Kasumi-1 (cell line): Measurements from ENCODE around the gene FRMD4A.

Experiments
- DNase-seq, 2 experiments: peaks; one replicate each; lab custom pipeline; 2025; lab: John Stamatoyannopoulos, UW

Gene FRMD4A

DNA sequence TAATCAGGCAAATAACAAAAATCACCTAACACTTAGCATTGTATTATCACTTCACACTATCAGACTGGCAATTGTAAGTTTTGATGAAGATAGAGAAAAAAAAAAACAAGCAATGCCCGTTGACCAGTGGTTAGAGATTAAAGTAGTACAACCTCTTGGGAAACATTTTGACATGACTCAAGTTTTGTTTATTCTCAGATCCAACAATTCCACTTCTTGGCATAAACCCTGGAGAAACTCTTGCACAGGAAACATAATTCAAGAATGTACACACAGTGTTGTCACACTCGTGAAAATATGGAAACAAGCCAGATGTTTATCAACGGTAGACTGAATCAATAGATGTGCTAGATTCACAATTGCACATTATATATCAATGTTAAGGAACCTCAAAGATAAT, 37.2 kb downstream of the FRMD4A start:
- no peak for DNase-seq

DNA sequence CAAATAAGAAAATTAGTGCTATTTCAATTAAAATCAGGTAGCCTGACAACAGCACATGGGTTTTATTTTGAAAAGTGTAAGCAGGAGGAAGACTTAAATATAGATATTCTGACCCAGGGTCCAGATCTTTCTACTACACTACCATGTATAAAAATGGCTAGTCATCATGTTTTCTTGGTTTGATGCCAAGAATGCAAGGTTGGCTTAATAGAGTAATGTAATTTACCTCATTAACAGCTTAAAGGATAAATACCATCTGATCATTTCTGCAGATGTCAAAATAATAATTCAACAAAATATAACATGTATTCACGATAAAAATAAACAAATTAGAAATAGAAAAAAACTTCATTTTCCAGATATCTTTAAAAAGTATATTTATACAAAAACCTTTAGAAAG, 39.4 kb downstream of the FRMD4A start:
- no peak for DNase-seq

DNA sequence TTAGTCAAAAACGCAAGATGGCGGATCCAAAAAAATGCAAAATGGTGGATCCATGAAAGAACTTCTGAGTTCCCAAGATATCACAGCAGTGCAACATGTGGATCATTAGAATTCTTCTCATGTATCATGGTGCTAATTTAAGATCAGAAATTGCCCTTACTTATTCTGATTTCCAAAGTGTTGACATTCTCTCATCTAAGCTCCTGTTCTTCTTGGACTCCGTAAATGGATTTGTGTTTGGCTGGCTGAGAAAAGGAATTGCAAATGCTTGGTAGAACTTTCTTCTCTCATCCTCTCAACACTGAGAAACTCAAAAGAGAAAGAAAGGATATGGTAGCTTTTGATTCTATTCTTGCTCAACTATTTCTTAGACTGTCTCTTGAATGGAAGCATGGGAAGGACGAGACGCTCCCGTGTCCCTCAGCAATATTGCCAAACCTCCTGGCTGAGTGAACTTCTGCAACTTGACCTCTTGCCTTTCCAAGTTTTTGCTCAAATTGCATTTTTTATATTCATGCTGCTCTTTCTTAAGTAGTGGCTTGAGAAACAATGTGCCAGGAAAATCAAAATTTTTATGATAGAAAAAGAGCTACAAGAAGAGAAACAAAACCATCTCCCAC, 44.7 kb downstream of the FRMD4A start:
- no peak for DNase-seq

DNA sequence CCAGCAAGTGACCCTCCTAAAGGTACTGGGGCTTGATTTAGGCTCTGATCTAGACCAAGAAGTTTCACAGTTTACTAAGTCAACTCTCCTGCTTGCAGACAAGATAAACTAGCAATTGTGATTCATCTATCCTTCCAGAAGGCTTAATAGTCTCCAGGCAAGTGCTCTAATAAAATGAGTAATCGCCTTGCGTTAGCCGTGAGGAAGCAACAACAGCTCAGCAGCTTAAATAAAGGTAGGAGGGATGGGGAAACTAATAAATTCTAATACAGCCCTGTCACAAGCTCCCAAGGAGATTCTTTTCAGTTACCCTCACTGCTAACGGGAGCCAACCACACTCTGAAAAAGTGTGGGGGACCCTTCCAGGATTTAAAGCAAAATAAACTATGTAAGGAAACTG, 48.4 kb downstream of the FRMD4A start:
- no peak for DNase-seq

DNA sequence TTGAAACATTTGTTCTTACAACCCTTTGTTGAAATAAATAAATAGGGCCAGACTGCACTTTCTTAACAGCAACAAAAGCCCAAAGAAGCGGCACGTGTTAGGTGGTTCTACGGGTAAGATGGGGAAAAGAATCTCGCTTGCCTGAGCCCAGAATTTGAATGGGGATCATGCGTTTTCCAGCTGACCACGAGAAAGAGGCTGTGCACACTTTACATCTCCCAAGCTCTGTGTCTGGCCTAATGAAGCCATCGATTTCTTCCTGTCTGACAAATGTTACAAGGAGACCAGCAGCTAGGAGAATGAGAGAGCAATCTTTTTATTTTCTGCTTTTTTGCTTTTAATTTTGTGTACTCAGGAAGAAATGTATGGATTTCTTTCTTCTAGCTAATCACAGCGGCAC, 52.2 kb downstream of the FRMD4A start:
- DNase-seq, result no peak

DNA sequence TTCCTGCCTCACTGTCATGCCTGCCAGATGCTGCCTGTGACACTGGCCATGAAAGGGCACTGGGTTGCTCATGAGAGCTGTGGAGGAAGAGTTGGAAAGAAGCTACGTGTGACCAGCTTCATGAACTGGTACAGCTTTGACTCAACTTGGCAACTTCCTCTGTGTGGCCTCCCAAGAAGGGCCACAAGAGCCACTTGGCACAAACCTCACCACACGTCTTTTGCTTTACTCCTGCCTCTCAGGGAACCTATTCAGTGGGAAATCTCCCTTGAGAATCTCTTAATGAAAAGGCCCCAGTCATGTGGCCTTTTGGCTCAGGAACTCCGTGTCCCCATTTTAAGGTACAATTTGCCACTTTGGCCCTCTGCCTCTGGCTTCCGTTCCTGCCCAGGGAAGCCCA, 54.5 kb downstream of the FRMD4A start:
- no peak for DNase-seq

DNA sequence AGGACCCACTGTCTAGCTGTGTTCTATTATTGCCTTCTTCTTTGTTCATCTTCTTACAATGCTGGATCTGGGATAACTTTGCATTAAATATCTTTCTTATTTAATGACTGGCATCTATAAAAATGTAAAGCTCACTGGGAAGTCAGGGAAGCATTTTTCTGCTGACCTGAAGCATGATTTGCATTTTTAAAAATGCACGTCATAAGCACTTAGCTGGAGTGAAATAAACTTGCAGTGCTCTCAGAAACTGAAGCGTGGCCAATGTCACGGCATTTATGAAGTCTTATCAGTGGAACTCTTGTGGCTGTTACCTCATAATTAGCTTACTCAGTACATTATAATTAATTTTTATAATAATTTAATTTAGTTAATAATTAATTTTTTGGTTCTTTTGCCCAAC, 59.1 kb downstream of the FRMD4A start:
- DNase-seq, result no peak

DNA sequence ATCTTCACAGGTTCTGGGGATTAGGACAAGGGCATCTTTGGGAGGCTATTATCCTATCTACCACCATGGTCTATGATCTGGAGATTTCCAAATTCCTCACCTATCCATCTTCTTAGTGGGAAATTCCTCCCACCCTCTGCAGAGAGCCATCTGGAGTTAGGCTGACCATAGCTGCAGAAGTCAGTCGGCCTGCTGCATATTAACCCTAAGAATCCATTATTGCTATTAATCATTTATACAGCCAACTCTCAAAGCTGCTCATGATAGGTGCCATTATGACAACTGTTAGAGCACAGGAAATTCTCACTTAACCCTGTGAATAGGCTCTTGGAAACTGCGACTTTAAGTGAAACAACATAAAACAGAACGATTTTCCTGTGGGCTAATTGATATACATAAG, 60.4 kb downstream of the FRMD4A start:
- no peak for DNase-seq

DNA sequence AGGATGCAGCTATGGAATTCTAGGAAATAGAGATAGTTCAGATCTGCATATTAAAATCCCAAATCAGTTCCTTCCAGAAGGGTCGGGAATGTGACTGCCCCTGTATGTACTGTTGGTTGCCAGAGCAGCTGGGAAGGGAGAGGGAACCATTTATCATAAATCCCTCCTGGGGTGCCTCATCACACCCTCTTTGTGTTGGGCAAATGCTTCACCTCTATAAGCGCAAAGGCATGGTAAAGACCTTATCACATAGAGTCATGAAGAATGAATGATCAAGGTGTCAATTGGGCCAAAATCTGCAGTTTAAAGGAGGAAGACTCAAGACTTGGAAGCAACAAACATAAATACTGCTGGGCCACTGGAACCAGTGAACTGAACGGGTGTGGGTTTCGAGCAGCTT, 65.0 kb downstream of the FRMD4A start:
- no peak for DNase-seq

DNA sequence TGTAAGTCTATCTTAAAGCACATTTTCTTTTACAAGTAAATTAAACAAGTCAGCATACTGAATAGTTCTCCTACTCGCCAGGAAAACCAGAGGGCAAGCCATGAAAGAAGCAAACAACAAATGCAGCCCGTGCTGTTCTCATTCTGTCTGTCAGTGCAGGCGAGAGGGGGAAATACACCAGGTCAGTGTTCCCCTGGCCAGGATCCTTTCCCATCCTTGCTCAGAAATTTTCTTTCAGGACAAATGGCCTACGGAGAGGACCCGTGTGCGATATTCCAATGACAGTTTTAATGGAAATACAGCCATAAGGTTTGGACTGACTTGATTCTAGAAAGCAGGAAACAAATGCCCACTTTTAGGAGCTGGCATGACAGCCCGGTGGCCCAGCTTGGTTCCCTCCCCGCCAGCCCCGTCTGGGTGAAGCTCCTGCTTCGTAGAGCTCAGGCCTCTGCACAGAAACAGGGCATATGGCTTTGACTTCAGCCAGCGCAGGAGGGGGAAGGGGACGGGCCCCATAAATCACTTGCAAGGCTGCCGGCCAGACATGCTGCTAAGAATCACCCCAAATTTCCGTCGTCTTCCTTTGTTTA, 67.8 kb downstream of the FRMD4A start:
- no peak for DNase-seq

DNA sequence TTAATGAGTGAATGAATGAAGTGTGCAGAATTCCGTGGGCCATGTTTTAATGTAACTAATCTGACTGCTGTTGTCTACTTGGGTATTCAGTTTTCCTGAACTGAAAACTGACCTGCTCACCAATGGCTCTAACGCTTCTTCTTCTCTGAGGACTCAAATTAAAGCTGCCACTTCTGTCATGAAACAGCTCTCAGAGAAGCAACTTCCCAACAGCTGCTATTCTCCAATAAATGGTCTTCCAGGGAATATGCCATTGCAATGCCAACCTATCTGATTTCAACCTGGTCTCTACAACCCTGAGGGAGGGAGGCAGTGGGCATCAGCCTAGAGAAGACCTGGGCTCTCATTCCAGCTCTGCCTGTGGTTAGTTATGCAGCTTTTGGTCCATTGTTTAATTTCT, 69.4 kb downstream of the FRMD4A start:
- no peak for DNase-seq

DNA sequence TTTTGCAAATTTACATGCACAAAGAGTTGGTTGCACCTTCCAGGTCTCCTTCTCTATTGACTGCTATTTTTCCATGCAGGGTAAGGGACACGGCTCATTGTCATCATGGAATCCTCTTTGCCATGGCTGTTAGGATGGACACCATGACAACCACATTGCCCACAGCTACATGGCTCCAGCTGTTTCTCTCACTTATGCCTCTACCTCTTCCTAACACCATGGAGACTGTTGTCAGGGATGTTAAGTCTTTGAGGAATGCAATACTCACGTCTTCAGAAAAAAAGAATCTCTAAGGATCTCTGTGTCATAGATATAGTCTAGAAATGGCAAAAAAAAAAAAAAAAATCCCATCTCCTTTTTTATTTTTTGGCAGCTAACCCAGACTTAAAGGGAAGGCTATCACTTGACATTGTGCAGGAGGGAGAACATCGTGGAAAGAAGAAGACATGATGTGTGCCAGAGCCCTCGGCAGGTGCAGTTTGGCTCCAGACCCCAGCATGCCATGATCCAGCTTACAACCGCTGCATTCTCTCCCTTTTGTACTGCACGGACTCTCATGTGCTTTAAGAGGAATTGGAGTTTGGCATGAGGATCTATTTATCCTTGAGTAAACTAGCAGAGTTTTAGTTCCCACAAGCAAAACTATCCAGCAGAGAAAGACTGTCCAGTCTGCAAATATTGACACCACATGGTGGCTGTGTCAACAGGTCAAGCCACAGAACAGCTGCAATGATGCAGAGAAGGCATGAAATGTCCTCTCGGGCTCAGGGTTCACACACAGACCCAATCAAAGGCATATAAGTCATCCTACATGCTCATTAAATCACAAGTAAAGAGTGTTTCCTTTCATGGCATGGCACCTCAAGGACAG, 70.8 kb downstream of the FRMD4A start:
- DNase-seq, result no peak

DNA sequence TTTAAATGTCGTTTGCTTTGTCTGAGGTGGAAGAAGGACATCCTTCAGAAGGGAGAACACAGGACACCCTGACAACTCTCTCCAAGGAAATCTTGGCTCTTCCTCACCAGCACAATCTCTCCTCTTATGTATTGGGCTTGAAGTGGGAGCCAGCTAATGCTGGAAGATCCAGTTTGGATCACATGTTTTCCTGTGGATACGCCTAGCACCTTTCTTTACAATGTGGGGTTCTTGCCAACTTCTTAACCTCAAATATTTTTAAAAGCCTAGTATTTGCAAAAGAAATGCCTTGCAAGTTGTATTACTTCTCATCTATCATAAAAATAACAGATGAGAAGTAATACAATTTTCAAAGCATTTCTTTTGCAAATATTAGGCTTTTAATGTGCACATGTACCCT, 76.4 kb downstream of the FRMD4A start:
- no peak for DNase-seq

DNA sequence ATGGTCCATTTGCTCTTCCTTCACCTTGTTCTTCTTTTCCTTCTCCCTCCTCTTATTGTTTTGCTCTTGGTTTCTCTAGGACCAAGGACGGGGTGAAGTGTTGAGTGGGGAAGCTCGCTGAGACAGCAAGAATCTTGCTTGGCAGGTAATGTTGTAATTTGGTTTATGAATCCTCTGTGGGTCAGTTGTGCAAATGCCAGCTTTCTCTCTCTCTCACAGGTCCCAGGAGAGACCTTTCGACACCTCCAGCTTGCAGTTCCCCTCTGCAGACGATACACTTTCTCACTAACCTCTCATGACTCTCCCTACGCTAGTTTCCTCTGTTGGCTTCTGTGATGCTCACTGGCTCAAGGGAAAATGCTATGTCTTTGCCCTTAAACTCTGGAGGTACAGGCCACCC, 77.0 kb downstream of the FRMD4A start:
- DNase-seq, result no peak

DNA sequence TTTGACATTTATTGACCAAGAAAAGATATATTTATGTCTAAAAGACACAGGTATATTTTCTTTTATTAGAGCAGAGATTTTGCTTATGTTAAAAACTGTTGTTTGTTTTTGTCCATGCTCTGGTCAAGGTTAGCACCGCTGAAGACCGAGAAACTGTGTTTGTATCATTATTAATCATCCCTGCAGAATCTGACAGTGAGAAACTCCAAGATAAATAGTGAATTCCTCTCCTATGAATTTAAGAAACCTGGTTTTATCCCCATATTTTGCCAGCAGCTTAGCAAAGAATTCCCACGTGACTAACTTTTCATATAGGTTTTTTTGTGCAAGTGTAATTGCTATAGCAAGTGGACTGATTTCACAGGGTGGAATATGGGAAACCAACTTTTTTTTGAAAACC, 77.6 kb downstream of the FRMD4A start:
- DNase-seq, result no peak

DNA sequence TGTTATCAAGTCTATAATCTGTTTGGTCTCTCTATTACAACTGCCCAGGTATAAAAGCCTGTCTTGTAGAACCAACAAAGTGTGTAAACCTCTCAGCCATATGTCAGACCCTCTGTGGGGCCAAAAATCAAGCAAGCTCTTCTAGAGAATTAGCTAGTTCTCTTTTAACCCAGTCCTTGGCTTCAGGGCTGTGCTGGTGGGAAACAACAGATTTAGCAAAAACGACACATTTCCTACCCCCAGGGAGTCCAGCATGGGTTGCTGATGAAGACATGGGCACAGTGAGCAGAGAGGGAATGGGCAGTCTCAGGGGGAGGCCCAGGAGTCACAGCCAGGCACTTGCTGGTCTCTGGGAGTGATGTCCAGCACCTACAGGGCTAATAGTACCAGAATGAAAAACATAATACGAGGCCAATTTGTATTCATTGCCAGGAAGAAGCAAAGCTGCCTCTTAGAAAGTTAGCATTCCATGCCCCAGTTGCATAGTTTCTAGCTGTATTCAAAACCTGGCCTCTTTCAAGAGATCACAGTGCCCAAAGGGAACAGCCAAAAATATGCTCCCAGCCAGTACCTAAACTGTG, 80.1 kb downstream of the FRMD4A start:
- no peak for DNase-seq

DNA sequence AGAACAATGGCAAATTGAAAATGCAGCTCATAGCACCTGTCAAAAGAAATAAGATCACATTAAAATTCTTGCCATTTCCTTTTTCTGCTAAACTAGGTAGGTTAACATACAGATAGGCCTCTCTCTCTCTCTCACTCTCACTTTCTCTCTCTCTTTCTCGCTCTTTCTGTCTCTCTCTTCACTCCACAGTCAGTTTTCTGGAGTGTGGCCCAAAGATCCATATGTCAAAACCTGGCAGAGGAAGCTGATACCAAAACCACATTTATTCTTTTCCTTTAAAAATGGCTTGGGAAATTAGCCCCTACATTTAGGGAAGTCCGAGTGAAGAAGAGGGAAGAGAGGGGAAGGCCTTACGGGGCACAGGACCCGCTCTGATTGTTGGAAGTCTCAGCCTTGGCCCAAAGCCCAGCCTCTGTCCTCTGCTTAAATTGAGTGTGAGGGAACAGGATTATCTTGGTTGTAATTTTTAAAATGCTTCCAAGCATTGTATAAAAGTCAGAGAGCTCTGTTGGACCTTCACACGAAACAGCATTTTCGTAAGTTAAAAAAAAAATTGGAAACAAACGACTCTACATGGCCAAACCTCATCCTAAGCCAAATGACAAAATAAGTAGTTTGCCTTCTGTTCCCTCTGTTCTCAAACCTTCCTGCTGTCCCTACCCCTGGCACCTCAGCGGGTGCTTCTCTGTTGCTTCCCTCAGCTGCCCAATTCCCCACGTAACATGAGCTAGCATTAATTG, 83.2 kb downstream of the FRMD4A start:
- DNase-seq, result no peak

DNA sequence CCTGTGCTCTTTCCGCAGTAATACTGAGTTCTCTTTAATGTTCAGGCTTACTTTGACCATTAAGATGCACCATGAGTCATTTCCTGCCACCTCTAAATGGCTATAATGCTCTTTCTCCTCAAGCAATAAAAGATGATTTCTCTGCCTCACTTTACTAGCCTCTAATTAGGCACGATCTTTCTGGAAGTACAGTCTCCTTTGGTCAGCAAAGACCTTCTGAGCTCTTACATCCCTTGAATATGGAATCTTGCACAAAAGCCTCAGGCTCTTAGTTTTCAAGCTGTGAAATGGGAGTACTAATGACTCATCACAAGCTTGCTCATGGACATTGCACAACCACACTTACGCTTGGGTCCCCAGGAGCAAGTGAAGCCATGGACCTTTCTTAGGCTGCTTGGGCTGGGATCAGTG, 85.9 kb downstream of the FRMD4A start:
- no peak for DNase-seq

DNA sequence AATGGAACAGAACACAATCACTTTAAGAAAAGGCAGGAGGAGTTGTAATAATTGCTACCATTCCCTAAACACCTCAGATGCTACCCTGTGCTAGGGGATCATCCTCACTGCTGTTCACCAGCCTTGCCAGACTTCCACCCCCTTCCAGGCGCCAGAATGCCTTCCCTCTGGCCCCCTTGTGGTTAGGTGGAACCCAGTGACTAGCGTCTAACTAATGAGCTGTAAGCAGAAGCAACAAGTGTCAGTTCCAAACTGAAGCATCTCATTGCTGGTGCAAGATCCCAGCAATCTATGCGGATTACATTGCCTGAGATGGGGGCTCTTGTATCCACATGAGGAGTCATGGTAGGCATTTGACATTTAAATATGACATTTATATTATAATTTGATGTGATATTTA, 86.6 kb downstream of the FRMD4A start:
- DNase-seq, result no peak

DNA sequence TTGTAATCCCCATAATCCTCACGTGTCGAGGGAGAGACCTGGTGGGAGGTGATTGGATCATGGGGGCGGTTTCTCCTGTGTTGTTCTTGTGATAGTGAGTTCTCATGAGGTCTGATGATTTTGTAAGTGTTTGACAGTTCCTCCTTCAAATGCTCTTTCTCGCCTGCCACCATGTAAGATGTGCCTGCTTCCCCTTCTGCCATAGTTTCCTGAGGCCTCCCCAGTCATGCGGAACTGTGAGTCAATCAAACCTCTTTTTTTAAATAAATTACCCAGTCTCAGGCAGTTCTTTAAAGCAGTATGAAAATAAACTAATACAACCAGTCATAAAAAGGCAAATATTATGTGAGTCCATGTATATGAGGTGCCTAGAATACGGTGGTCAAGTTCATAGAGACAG, 87.5 kb downstream of the FRMD4A start:
- DNase-seq, result no peak

DNA sequence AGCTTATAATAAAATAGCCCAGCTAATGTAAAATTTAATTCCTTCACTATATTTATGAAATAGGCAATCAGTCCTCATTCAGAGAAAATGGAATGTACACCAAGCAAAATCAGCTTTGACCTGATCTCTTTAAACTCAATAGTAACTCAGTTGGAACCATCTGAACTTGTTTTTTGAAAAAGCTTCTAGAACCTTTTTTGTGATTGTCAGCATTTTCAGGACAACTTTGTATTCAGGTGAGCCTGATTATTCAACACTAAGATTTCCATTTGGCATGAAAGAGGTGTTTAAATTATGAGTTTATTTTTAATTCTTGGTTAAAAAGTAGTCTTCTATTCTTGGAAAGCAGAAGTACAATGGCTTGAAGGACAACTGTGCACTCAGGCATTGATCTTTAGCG, 89.5 kb downstream of the FRMD4A start:
- no peak for DNase-seq
